IMR-90 (cell line): ENCODE results near the gene GTF2I. TPM values are rescaled to one million over a fixed set of nuclear protein-coding genes. Genes with fewer than 3 reads are reported as not detected.

Experiments
- ATAC-seq: fragments of 200-7000 bp; cut with Tn5 transposase; 2 replicates; pipeline ENCODE4 v1.9.1; 2020; ENCODE audit warnings: low read depth, mild to moderate bottlenecking, moderate library complexity
- BruUV-seq: library from RNA; stranded (reverse); fragments of 400-500 nt; replicated peaks from 2 replicates; lab custom pipeline; 2021; lab: Mats Ljungman, UMichigan
- CTCF ChIA-PET: fragments of 300-600 bp; formaldehyde crosslinking; extraction: SDS; loops from one replicate; lab custom pipeline; 2021; ENCODE audit warnings: antibody characterized with exemption; lab: Yijun Ruan, JAX
- POLR2A ChIA-PET: fragments of 300-600 bp; sonication (Branson Sonifier 250); formaldehyde crosslinking; loops from one replicate; lab custom pipeline; 2022; ENCODE audit warnings: antibody characterized with exemption; ENCODE audit not compliant: unreplicated experiment; lab: Charles Lee
- DNase-seq: peaks from one replicate; pipeline ENCODE4 v3.0.0; 2013
- H2AFZ ChIP-seq: replicated peaks from 2 replicates; pipeline ENCODE3; 2013; ENCODE audit warnings: low read length, mild to moderate bottlenecking; ENCODE audit not compliant: poor library complexity
- H2AK5ac ChIP-seq: 2 replicates; pipeline ENCODE4 v1.6.1; 2013; ENCODE audit warnings: low read depth, low read length, inconsistent platforms
- H2AK9ac ChIP-seq: replicated peaks from 2 replicates; pipeline ENCODE3; 2013; ENCODE audit warnings: mild to moderate bottlenecking, low read depth, low read length, moderate library complexity; ENCODE audit not compliant: poor library complexity
- H2BK120ac ChIP-seq: 2 replicates; pipeline ENCODE4 v1.6.1; 2013; ENCODE audit warnings: low read depth, low read length, inconsistent platforms
- H2BK15ac ChIP-seq: 3 replicates; pipeline ENCODE4 v1.6.1; 2013; ENCODE audit warnings: low read depth, low read length, inconsistent platforms
- H2BK20ac ChIP-seq: 2 replicates; pipeline ENCODE4 v1.6.1; 2013; ENCODE audit warnings: low read depth, mild to moderate bottlenecking, inconsistent platforms, low read length, moderate library complexity
- H2BK5ac ChIP-seq: 2 replicates; pipeline ENCODE4 v1.6.1; 2013; ENCODE audit warnings: mild to moderate bottlenecking, low read depth, low read length, inconsistent platforms; ENCODE audit not compliant: poor library complexity, severe bottlenecking
- H3K14ac ChIP-seq: replicated peaks from 2 replicates; pipeline ENCODE4 v1.6.1; 2013; ENCODE audit warnings: low read depth, low read length, inconsistent platforms
- H3K18ac ChIP-seq: 2 replicates; pipeline ENCODE4 v1.6.1; 2013; ENCODE audit warnings: low read depth, low read length, control low read depth
- H3K23ac ChIP-seq: 2 replicates; pipeline ENCODE4 v1.6.1; 2013; ENCODE audit warnings: low read depth, low read length, inconsistent platforms
- H3K27ac ChIP-seq: 2 replicates; pipeline ENCODE4 v1.5.1; 2013; ENCODE audit warnings: mild to moderate bottlenecking, control low read depth, low read length; ENCODE audit not compliant: insufficient read depth
- H3K27me3 ChIP-seq: 2 replicates; pipeline ENCODE4 v1.6.1; 2013; ENCODE audit warnings: low read length; ENCODE audit not compliant: control insufficient read depth, insufficient read depth
- H3K36me3 ChIP-seq: 2 replicates; pipeline ENCODE4 v1.6.1; 2013; ENCODE audit warnings: low read length, mixed read lengths; ENCODE audit not compliant: control insufficient read depth, insufficient read depth
- H3K4ac ChIP-seq: 2 replicates; pipeline ENCODE4 v1.6.1; 2013; ENCODE audit warnings: low read depth, low read length, inconsistent platforms
- H3K4me1 ChIP-seq: 2 replicates; pipeline ENCODE4 v1.6.1; 2013; ENCODE audit warnings: low read length, mixed read lengths; ENCODE audit not compliant: control insufficient read depth, insufficient read depth
- H3K4me2 ChIP-seq: 2 replicates; pipeline ENCODE4 v1.6.1; 2013; ENCODE audit warnings: low read depth, mild to moderate bottlenecking, control low read depth, low read length, moderate library complexity
- H3K4me3 ChIP-seq: 2 replicates; pipeline ENCODE4 v1.5.1; 2013; ENCODE audit warnings: low read depth, mild to moderate bottlenecking, control low read depth, low read length, moderate library complexity; ENCODE audit not compliant: insufficient read depth
- H3K56ac ChIP-seq: 2 replicates; pipeline ENCODE4 v1.6.1; 2013; ENCODE audit warnings: low read length, inconsistent platforms; ENCODE audit not compliant: insufficient read depth; ENCODE audit errors: extremely low read depth
- H3K79me1 ChIP-seq, 2 experiments: 2 replicates each; pipeline ENCODE4 v1.6.1; 2013; ENCODE audit warnings: low read length in 2 of 2, inconsistent platforms in 1 of 2, low read depth in 1 of 2
- H3K9ac ChIP-seq: 2 replicates; pipeline ENCODE4 v1.6.1; 2013; ENCODE audit warnings: low read depth, low read length, control low read depth
- H3K9me1 ChIP-seq: 2 replicates; pipeline ENCODE4 v1.6.1; 2013; ENCODE audit warnings: low read length, inconsistent platforms; ENCODE audit not compliant: insufficient read depth
- H3K9me3 ChIP-seq: 2 replicates; pipeline ENCODE4 v1.6.1; 2013; ENCODE audit warnings: low read length; ENCODE audit not compliant: control insufficient read depth, insufficient read depth
- H4K20me1 ChIP-seq: 2 replicates; pipeline ENCODE4 v1.6.1; 2013; ENCODE audit warnings: low read length, inconsistent platforms; ENCODE audit not compliant: insufficient read depth
- H4K5ac ChIP-seq: 2 replicates; pipeline ENCODE4 v1.6.1; 2013; ENCODE audit warnings: mild to moderate bottlenecking, low read depth, low read length, control low read depth
- H4K8ac ChIP-seq, 2 experiments: 2 replicates each; pipeline ENCODE4 v1.6.1; 2013; ENCODE audit warnings: low read depth in 2 of 2, low read length in 2 of 2, control low read depth in 1 of 2, inconsistent platforms in 1 of 2
- H4K91ac ChIP-seq: 2 replicates; pipeline ENCODE4 v1.6.1; 2013; ENCODE audit warnings: low read depth, low read length, inconsistent platforms; ENCODE audit not compliant: insufficient read depth
- BHLHE40 ChIP-seq: fragments of 150-350 bp; IDR thresholded peaks from 2 replicates; pipeline ENCODE4 v1.6.1; 2016; ENCODE audit warnings: mild to moderate bottlenecking, low read depth, low read length
- RAD21 ChIP-seq: IDR thresholded peaks from 2 replicates; pipeline ENCODE4 v1.6.1; 2012; ENCODE audit warnings: low read length, improper control_type of control experiment
- RCOR1 ChIP-seq: IDR thresholded peaks from 2 replicates; pipeline ENCODE4 v1.6.1; 2012; ENCODE audit warnings: mild to moderate bottlenecking, low read length, improper control_type of control experiment; ENCODE audit not compliant: insufficient replicate concordance
- WGBS, 2 experiments: methylation state at CpG; one replicate each; pipeline versions ENCODE4 v1.1.5 to v1.1.7; 2013; ENCODE audit warnings: missing lambda C conversion rate in 2 of 2; ENCODE audit not compliant: insufficient read length in 1 of 2; ENCODE audit errors: extremely low coverage in 2 of 2; 5-methylcytosine and 5-hydroxymethylcytosine counted together
- dilution Hi-C: fragments of 300-500 bp; cut with HindIII; formaldehyde crosslinking; loops from one replicate; pipeline ENCODE4 v1.14.3; 2018; ENCODE audit warnings: low sequenced_read_pairs; ENCODE audit not compliant: unreplicated experiment
- in situ Hi-C: fragments of 300-500 bp; cut with MboI; formaldehyde crosslinking; loops from 3 replicates; pipeline ENCODE4 v1.14.3; 2019; ENCODE audit warnings: low sequenced_read_pairs, inconsistent platforms, mixed read lengths
- intact Hi-C: fragments of 100-400 bp; cut with micrococcal nuclease; formaldehyde crosslinking; loops from 2 replicates; pipeline ENCODE4 v1.10.0; 2022
- polyA plus RNA-seq, 3 experiments: library from polyadenylated mRNA; depleted of rRNA; stranded (reverse); fragments of >200 nt; gene quantifications; 2 replicates each; pipeline ENCODE4 v1.2.3, GENCODE V29; 2012; ENCODE audit warnings: low replicate concordance in 1 of 3
- total RNA-seq: library from RNA; depleted of rRNA; stranded (reverse); fragments of >200 nt; gene quantifications from 2 replicates; pipeline ENCODE4 v1.2.3, GENCODE V29; 2012

GTF2I gene
- total and polyA plus RNA-seq, 2 of the 4 experiments (the other 2 are of a cell fraction): 46.4 to 88.8 TPM

GRCh38 chr7:74656441-74656836 is 1.1 kb upstream of the GTF2I start:
- no TSS peak for BruUV-seq
- Histone ChIP-seq H2AFZ (peak overlapping the region; percentile 92), H2BK20ac (peak overlapping the region; percentile 44; the same call in 1 of the 2 replicates), H3K36me3 (peaks cover 4% of the 10 kb centered on the region), H4K91ac (peak overlapping the region; percentile 69), H3K27ac (peak overlapping the region; percentile 96), H3K23ac (peak overlapping the region; percentile 99), H3K14ac (peak overlapping the region; percentile 99), H3K4me2 (peak overlapping the region; percentile 91), H3K9me1 (peaks cover 9% of the 10 kb centered on the region; the same call in 1 of the 2 replicates), H3K4me1 (peaks cover 19% of the 10 kb centered on the region), H3K9me3 (no peaks in the 10 kb centered on the region), H3K9ac (peak overlapping the region; percentile 96), H3K79me1 (peaks cover 3 to 28% of the 10 kb centered on the region in 2 experiments; a peak in 2 of 4 replicates), H2AK9ac (no peak overlapping the region), H3K4ac (peak overlapping the region; percentile 98), H2AK5ac (no peak overlapping the region), H3K27me3 (no peaks in the 10 kb centered on the region), H2BK120ac (peak overlapping the region; percentile 92), H3K4me3 (peak overlapping the region; percentile 42), H3K56ac (peak overlapping the region; percentile 98), H2BK5ac (peak overlapping the region; percentile 82), H4K8ac (peak overlapping the region; percentile 98 to 99), H4K20me1 (peaks cover 29% of the 10 kb centered on the region), H3K18ac (peak overlapping the region; percentile 90), H2BK15ac (peak overlapping the region; percentile 2; the same call in 1 of the 3 replicates), H4K5ac (peak overlapping the region; percentile 94)
- intact Hi-C loops: no loop called here
- CTCF ChIA-PET: no interaction called here
- no peak for DNase-seq
- no CpG with 5 or more reads among the region's 23 CpGs for WGBS, 2 experiments
- TF ChIP-seq RCOR1: no peak
- TF ChIP-seq RAD21: 0 out of 2 replicates have a peak, but pooled peaks have one; percentile 10
- TF ChIP-seq BHLHE40: no peak
- in situ Hi-C loops: loop anchor here (5.0 kb wide), 1 partner anchor 49 kb away; no protein-coding TSS in a partner anchor
- dilution Hi-C loops: no loop called here
- no peak for ATAC-seq
- POLR2A ChIA-PET: no interaction called here
